Adipocyte (in vitro differentiated cells): ENCODE results near the gene RAB26.
"Not testable (repeated sequence)": the region's sequence is repeated elsewhere in the genome, so short reads cannot be mapped to it uniquely, and the experiment has no call there.

Source experiments
- DNase-seq: peaks from one replicate; pipeline ENCODE4 v3.0.0-alpha.2; 2015; ENCODE audit warnings: low read depth
- H3K27me3 ChIP-seq: replicated peaks from 2 replicates; pipeline ENCODE4 v1.7.0; 2013; ENCODE audit warnings: mild to moderate bottlenecking, low read length, moderate library complexity; ENCODE audit not compliant: control insufficient read depth, insufficient read depth
- H3K36me3 ChIP-seq: 2 replicates; pipeline ENCODE4 v1.7.0; 2013; ENCODE audit warnings: low read length, mild to moderate bottlenecking, moderate library complexity; ENCODE audit not compliant: control insufficient read depth, insufficient read depth, severe bottlenecking
- H3K4me1 ChIP-seq: 2 replicates; pipeline ENCODE4 v1.7.0; 2013; ENCODE audit warnings: mild to moderate bottlenecking, low read length, moderate library complexity; ENCODE audit not compliant: control insufficient read depth, insufficient read depth
- H3K4me3 ChIP-seq: 2 replicates; pipeline ENCODE4 v1.7.0; 2013; ENCODE audit warnings: mild to moderate bottlenecking, low read length, moderate library complexity
- H3K9ac ChIP-seq: 2 replicates; pipeline ENCODE4 v1.7.0; 2013; ENCODE audit warnings: mild to moderate bottlenecking, low read length, moderate library complexity
- H3K9me3 ChIP-seq: 2 replicates; pipeline ENCODE4 v1.7.0; 2013; ENCODE audit warnings: mild to moderate bottlenecking, low read length, moderate library complexity; ENCODE audit not compliant: control insufficient read depth

Gene RAB26

GRCh38 chr16:2117960-2118722 is 30.3 kb upstream of the RAB26 start:
- H3K9me3 ChIP-seq, H3K9ac ChIP-seq, DNase-seq, H3K4me1 ChIP-seq, H3K27me3 ChIP-seq, H3K4me3 ChIP-seq, H3K36me3 ChIP-seq: not testable (repeated sequence)

GRCh38 chr16:2121325-2121724 is 27.1 kb upstream of the RAB26 start:
- not testable (repeated sequence) for H3K9me3 ChIP-seq, H3K9ac ChIP-seq, H3K4me3 ChIP-seq, H3K36me3 ChIP-seq, H3K27me3 ChIP-seq
- peak; percentile 64 for DNase-seq
- H3K4me1 ChIP-seq: peaks cover 18% of the 10 kb centered on the region

GRCh38 chr16:2121853-2122252 is 26.6 kb upstream of the RAB26 start:
- no peaks in the 10 kb centered on the region for H3K36me3 ChIP-seq
- H3K4me3 ChIP-seq: no peak overlapping the region
- no peaks in the 10 kb centered on the region for H3K9me3 ChIP-seq
- DNase-seq: no peak
- H3K9ac ChIP-seq: no peak overlapping the region
- H3K27me3 ChIP-seq: no peaks in the 10 kb centered on the region
- peaks cover 24% of the 10 kb centered on the region for H3K4me1 ChIP-seq

GRCh38 chr16:2122429-2122828 is 26.0 kb upstream of the RAB26 start:
- Histone ChIP-seq H3K9me3 (no peaks in the 10 kb centered on the region), H3K4me3 (no peak overlapping the region), H3K27me3 (no peaks in the 10 kb centered on the region), H3K4me1 (peaks cover 29% of the 10 kb centered on the region), H3K9ac (no peak overlapping the region), H3K36me3 (no peaks in the 10 kb centered on the region)
- DNase-seq: no peak

- H3K27me3 ChIP-seq, H3K36me3 ChIP-seq, H3K9ac ChIP-seq, H3K4me3 ChIP-seq, DNase-seq, H3K9me3 ChIP-seq: not testable (repeated sequence)
- H3K4me1 ChIP-seq: peaks cover 29% of the 10 kb centered on the region
Measured at GRCh38 chr16:2122934-2123683, 25.3 kb upstream of the RAB26 start.

GRCh38 chr16:2123706-2124376 is 24.6 kb upstream of the RAB26 start:
- H3K4me3 ChIP-seq, H3K9ac ChIP-seq, H3K27me3 ChIP-seq, H3K9me3 ChIP-seq, H3K36me3 ChIP-seq, DNase-seq: not testable (repeated sequence)
- peaks cover 33% of the 10 kb centered on the region for H3K4me1 ChIP-seq

- H3K4me1 ChIP-seq: peaks cover 35% of the 10 kb centered on the region
- H3K4me3 ChIP-seq: peak overlapping the region; percentile 52
Measured at GRCh38 chr16:2124377-2124693, 24.1 kb upstream of the RAB26 start.

GRCh38 chr16:2124694-2125444 is 23.6 kb upstream of the RAB26 start:
- Histone ChIP-seq H3K9ac (peak overlapping the region; percentile 76), H3K4me3 (peak overlapping the region; percentile 52), H3K4me1 (peaks cover 36% of the 10 kb centered on the region)
- H3K27me3 ChIP-seq, H3K36me3 ChIP-seq, H3K9me3 ChIP-seq: not testable (repeated sequence)
- peak; percentile 77 for DNase-seq

More at GRCh38 chr16:2124377-2124693, 24.1 kb upstream of the RAB26 start:
- H3K9ac ChIP-seq: peak overlapping the region; percentile 76
- DNase-seq: peak; percentile 34
- H3K27me3 ChIP-seq, H3K36me3 ChIP-seq, H3K9me3 ChIP-seq: not testable (repeated sequence)

GRCh38 chr16:2125609-2126008 is 22.8 kb upstream of the RAB26 start:
- DNase-seq: not testable (repeated sequence)
- H3K4me3 ChIP-seq: peak overlapping the region; percentile 37

GRCh38 chr16:2126161-2126743 is 22.2 kb upstream of the RAB26 start:
- not testable (repeated sequence) for H3K4me3 ChIP-seq, H3K9me3 ChIP-seq, H3K27me3 ChIP-seq, H3K36me3 ChIP-seq
- peak; percentile 36 for DNase-seq
- Histone ChIP-seq H3K9ac (peak overlapping the region; percentile 55), H3K4me1 (peaks cover 38% of the 10 kb centered on the region)

More at GRCh38 chr16:2125609-2126008, 22.8 kb upstream of the RAB26 start:
- Histone ChIP-seq H3K9ac (peak overlapping the region; percentile 76), H3K4me1 (peaks cover 38% of the 10 kb centered on the region)
- not testable (repeated sequence) for H3K36me3 ChIP-seq, H3K9me3 ChIP-seq, H3K27me3 ChIP-seq
